Adipocyte (in vitro differentiated cells): ENCODE data around the gene CCNJL.
"Not testable (repeated sequence)": the region's sequence is repeated elsewhere in the genome, so short reads cannot be mapped to it uniquely, and the experiment has no call there.

Experiments
- DNase-seq: peaks from one replicate; pipeline ENCODE4 v3.0.0-alpha.2; 2015; ENCODE audit warnings: low read depth
- H3K27me3 ChIP-seq: replicated peaks from 2 replicates; pipeline ENCODE4 v1.7.0; 2013; ENCODE audit warnings: mild to moderate bottlenecking, low read length, moderate library complexity; ENCODE audit not compliant: control insufficient read depth, insufficient read depth
- H3K36me3 ChIP-seq: 2 replicates; pipeline ENCODE4 v1.7.0; 2013; ENCODE audit warnings: low read length, mild to moderate bottlenecking, moderate library complexity; ENCODE audit not compliant: control insufficient read depth, insufficient read depth, severe bottlenecking
- H3K4me1 ChIP-seq: 2 replicates; pipeline ENCODE4 v1.7.0; 2013; ENCODE audit warnings: mild to moderate bottlenecking, low read length, moderate library complexity; ENCODE audit not compliant: control insufficient read depth, insufficient read depth
- H3K4me3 ChIP-seq: 2 replicates; pipeline ENCODE4 v1.7.0; 2013; ENCODE audit warnings: mild to moderate bottlenecking, low read length, moderate library complexity
- H3K9ac ChIP-seq: 2 replicates; pipeline ENCODE4 v1.7.0; 2013; ENCODE audit warnings: mild to moderate bottlenecking, low read length, moderate library complexity
- H3K9me3 ChIP-seq: 2 replicates; pipeline ENCODE4 v1.7.0; 2013; ENCODE audit warnings: mild to moderate bottlenecking, low read length, moderate library complexity; ENCODE audit not compliant: control insufficient read depth

The CCNJL gene

DNA sequence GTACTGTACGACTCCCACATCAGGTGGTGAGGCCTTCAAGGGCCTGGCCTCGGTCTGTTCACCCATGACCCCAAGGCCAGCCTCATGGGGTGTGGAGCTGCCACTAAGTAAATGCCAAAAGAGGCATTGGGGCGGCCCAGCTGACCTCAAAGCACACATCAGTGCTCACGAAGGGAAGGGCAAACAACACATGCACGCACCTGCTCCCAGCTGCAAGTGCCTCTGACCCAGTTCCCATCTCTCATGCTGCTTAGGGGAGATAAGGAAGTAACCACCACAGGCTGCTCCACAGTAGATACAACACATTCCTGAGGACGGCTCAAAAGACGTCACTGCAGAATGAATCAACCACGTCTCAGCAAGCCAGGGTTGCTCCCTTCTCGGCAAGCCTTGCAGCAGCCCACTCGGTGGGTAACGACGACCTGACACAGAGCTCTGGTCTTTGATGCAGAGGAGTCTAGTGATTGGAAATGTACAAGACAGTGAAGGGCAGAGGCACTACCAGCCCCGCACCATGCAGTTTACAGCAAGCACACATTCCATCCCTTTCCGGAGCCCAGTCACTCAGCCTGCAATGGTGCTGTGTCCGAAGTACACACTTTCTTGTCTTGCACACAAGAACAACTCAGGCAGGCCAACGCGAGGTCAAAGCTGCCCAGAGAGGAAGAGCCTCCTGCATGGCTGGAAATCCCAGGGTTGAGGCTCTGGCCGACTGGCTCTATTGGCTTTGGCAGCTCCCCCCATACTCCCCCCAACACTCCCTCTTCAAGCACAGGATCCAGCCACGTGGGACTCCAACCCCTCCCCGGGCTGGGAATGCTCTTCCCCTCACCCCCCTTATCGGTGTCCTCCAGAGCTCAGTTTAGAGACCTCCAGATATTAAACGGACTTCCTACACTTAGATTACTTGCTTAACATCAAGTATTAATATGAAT is 51.2 kb downstream of the CCNJL start:
- no peak overlapping the region for H3K4me3 ChIP-seq
- no peaks in the 10 kb centered on the region for H3K9me3 ChIP-seq
- peaks cover 18% of the 10 kb centered on the region for H3K27me3 ChIP-seq
- peaks cover 5% of the 10 kb centered on the region for H3K4me1 ChIP-seq
- DNase-seq = no peak
- H3K9ac ChIP-seq = no peak overlapping the region
- no peaks in the 10 kb centered on the region for H3K36me3 ChIP-seq

DNA sequence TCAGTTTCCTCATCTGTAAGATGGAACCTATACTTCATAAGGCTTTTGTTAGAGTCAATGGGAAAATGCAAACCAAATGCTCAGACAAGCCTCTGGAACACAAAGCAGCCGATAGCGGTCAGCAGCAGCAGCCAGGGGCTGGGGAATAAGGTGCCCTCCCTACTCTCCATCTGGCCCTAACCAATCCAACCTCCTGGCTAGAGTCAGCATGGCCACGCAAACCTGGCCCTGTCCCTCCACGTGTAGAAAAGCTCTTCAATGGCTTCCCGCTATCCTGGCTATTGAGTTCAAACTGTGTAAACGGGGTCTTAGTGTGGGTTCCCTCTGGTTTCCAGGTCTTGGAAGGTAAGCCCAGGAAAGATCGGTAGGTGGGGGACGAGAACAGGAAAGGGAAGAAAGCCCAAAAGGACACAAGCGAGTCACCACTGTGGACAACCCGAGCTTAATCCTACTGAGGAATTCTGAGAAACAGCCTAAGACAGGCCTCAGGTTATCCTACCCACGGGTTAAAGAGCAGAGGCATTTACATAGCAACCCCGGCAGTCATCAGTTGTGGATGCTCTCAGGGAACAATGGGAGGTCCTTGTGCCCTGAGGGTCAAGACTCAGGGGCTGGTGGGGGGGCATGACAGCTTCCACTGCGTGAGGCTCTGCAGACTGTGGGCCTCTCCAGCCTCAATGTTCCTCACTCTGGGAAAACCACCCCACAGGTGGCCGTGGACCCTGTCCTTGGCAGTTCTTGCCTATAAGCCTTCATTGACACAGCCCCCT is 52.2 kb downstream of the CCNJL start:
- no peaks in the 10 kb centered on the region for H3K36me3 ChIP-seq
- H3K4me3 ChIP-seq = no peak overlapping the region
- no peaks in the 10 kb centered on the region for H3K9me3 ChIP-seq
- DNase-seq = no peak
- no peak overlapping the region for H3K9ac ChIP-seq
- peaks cover 5% of the 10 kb centered on the region for H3K4me1 ChIP-seq
- H3K27me3 ChIP-seq = peaks cover 18% of the 10 kb centered on the region

DNA sequence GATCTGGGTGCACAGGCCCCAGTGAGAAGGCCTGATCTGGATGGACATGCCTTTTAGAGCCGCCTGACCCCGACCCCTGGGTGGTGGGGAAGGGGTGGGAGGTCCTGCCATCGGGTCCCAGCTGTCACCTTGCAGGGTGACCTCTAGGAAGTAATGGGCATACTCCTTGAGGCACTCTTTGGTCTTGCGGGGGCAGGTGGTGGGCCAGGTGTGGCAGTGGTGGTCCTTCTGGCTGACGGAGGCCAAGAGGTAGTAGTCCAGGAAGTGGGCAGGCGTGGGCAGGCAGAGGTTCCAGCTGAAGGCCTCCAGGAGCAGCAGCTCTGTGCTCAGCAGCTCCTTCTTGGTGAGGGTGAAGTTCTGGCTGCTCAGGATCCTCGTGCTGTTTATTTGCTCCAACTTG is 53.0 kb downstream of the CCNJL start:
- H3K9me3 ChIP-seq = no peaks in the 10 kb centered on the region
- no peak for DNase-seq
- H3K4me3 ChIP-seq = no peak overlapping the region
- peaks cover 18% of the 10 kb centered on the region for H3K27me3 ChIP-seq
- no peaks in the 10 kb centered on the region for H3K36me3 ChIP-seq
- H3K4me1 ChIP-seq = peaks cover 5% of the 10 kb centered on the region
- H3K9ac ChIP-seq = no peak overlapping the region

DNA sequence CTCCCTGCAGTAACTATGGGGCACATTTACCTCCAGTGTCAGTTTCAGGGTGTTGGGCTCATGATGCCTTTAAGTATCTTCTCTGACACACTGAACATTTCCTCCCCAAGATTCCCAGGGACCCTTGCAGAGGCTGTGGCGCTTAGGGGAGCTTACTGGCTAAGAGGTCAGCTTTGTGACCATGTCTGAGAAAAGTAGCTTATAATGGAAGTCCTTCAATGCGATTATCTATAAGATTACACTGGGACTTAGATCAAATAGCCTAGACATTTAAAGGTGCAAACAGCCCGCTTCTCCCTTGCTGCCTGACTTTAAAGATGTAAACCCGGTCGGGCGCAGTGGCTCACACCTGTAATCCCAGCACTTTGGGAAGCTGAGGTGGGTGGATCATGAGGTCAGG is 57.7 kb downstream of the CCNJL start:
- no peak overlapping the region for H3K4me3 ChIP-seq
- no peaks in the 10 kb centered on the region for H3K36me3 ChIP-seq
- H3K27me3 ChIP-seq = peaks cover 21% of the 10 kb centered on the region
- no peak for DNase-seq
- H3K4me1 ChIP-seq = no peaks in the 10 kb centered on the region
- H3K9ac ChIP-seq = no peak overlapping the region
- no peaks in the 10 kb centered on the region for H3K9me3 ChIP-seq

DNA sequence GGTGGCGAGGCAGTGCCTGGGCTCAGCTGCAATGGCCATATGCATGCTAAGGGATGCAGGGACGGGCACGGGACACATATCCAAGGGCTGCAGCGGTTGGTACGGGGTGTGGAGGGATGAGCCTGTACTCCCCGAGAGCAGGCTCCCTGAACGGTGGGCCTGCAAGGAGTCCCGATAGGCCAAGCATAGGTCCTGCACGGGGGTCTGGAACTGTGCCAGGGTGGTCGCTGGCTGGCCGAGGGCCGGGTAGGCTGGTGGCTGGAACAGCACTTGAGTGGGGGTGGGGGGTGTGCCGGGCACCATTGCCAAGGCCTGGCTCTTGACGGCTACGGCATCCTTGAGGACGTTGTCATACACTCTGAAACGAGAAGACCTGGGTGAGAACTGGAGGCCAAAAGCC is 58.9 kb downstream of the CCNJL start:
- DNase-seq = no peak
- Histone ChIP-seq H3K4me1 (no peaks in the 10 kb centered on the region), H3K9me3 (no peaks in the 10 kb centered on the region), H3K4me3 (no peak overlapping the region), H3K9ac (no peak overlapping the region), H3K27me3 (peaks cover 18% of the 10 kb centered on the region), H3K36me3 (no peaks in the 10 kb centered on the region)

DNA sequence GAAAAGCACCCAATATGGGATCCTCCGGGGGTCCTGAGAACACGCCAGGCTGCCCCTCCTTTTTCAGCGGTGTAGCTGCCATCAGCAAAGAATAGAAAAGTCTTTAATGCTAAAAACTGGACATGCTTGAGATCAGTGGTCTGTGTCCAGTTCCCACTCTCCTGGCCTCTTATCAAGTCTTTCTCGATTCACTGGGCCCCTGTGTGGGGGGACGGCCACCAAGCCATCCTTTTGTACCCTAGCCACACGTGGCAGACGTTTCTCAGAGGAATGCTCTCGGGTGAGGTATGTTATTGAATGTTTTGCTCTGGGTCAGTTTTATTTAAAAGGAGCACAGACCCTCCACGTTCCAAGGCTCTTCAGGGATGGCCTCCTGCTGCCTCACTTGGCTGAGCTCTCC is 59.4 kb downstream of the CCNJL start:
- no peak overlapping the region for H3K4me3 ChIP-seq
- peaks cover 18% of the 10 kb centered on the region for H3K27me3 ChIP-seq
- H3K9me3 ChIP-seq = no peaks in the 10 kb centered on the region
- H3K4me1 ChIP-seq = no peaks in the 10 kb centered on the region
- H3K36me3 ChIP-seq = no peaks in the 10 kb centered on the region
- H3K9ac ChIP-seq = no peak overlapping the region
- DNase-seq = no peak

DNA sequence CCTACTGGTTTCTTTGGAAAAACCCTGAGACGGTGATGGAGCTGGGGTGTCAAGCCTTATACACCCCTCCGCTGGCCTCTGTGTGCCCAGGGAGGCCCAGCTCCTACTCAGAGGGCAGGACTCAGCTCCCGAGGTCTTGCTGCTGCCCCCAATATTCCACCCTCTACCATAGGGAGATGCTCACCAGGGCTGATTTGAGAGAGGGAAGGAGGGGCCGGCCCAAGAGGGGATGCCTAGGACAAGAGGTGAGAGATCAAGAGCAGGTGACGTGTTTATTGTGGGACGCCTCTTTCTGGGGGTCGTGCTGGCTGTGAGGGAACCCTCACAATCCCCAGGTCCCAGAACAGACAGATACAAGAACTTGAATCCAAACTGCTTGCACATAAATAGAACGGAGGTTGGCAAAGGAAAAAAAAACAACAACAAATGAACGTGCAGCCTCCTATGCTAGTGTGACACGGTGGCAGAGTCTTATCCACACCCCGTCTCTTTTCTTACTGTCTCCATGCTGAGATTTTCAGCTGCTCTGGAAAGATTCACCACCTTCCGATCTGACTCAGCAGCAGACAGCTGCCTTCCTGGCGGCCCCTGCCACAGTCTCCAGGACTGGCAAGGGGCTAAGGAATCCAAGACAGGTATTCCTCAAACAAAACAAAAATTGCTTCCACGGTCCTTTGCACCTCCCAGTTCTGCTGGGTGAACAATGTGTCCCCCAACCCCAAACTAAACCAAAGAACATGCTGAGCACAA is 60.8 kb downstream of the CCNJL start:
- Histone ChIP-seq H3K9me3 (no peaks in the 10 kb centered on the region), H3K9ac (no peak overlapping the region), H3K4me1 (no peaks in the 10 kb centered on the region), H3K27me3 (peaks cover 18% of the 10 kb centered on the region), H3K36me3 (no peaks in the 10 kb centered on the region), H3K4me3 (no peak overlapping the region)
- DNase-seq = no peak

DNA sequence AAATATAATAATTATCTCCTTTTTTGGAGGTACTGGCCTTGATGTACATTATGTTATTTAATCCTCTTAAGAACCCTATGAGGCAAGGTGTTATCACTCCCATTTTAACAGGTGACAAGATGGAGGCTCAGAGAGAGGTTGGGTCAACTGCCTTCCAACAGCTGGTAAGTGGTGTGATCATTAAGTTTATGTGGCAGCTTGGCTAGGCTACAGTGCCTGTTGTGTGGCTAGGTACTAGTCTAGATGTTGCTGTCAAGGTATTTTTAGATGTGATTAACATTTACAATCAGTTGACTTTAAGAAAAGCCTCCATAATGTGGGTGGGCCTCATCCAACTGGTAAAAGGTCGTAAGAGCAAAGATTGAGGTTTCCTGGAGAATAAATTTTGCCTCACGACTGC is 61.5 kb downstream of the CCNJL start:
- Histone ChIP-seq H3K4me3 (no peak overlapping the region), H3K4me1 (no peaks in the 10 kb centered on the region), H3K9me3 (no peaks in the 10 kb centered on the region), H3K9ac (no peak overlapping the region), H3K27me3 (peaks cover 18% of the 10 kb centered on the region), H3K36me3 (no peaks in the 10 kb centered on the region)
- DNase-seq = no peak

DNA sequence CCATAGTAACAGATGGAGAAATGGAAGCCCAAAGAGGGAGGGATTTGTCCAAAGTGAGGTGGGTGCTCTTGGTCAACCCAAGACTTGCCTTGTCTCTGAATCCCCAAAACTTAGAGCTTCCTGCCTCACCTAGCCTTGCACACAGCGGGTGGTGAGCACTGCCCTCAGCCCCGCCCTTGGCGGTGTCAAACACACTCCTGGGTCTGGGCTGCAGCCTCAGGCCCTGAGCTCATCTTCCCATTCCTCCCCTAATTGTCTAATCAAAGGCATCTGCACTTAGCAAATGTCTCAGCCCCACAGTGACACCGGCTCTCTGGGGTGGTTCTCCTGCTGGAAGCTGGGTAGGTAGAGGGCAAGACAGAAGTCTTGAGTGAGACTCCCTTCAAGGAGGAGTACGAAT is 62.1 kb downstream of the CCNJL start:
- H3K36me3 ChIP-seq = no peaks in the 10 kb centered on the region
- H3K4me1 ChIP-seq = no peaks in the 10 kb centered on the region
- no peak overlapping the region for H3K9ac ChIP-seq
- DNase-seq = no peak
- no peaks in the 10 kb centered on the region for H3K9me3 ChIP-seq
- peaks cover 22% of the 10 kb centered on the region for H3K27me3 ChIP-seq
- H3K4me3 ChIP-seq = no peak overlapping the region

DNA sequence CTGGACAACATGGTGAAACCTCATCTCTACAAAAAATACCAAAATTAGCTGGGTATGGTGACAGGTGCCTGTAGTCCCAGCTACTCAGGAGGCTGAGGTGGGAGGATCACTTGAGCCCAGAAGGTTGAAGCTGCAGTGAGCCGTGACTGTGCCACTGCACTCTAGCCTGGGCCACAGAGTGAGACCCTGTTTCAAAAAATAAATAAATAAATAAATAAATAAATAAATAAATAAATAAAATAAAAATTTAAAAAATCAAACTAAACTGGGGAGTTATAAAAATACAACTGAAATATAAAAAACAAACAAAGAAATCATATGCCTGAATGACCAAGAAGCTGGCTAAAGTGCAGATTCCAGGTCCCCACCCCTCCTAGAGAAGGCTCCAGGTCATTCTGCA is 62.8 kb downstream of the CCNJL start:
- not testable (repeated sequence) for H3K9ac ChIP-seq, H3K4me1 ChIP-seq, H3K36me3 ChIP-seq, DNase-seq, H3K9me3 ChIP-seq, H3K4me3 ChIP-seq
- peaks cover 23% of the 10 kb centered on the region for H3K27me3 ChIP-seq

DNA sequence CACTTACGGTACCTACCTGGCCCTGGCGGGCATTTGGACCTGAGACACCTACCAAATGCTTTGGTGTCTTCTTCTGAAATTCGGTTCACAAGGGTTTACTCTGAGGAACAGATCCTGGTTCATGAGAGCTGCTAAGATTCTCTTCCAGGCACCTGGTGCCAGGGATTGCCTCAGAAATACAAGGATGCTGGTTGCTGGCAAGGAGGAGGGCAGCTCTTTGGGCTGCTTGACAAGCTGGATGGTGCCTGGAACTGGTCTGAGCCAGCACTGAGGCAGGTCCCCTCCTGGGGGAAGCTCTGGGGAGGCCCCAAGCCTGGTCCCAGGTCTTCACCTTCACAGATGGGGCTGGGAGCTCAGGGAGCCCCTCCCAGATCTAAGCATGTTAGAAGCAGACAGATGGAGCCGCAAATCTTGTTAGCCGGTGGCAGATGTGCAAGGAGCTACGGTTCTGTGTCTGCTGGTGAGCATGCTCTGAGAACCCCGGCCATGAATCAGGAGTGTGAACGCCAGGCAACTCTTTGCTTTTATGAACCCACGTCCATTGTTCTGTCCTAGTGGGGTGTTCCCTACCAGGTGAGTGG is 66.8 kb downstream of the CCNJL start:
- no peak overlapping the region for H3K4me3 ChIP-seq
- DNase-seq = no peak
- no peaks in the 10 kb centered on the region for H3K9me3 ChIP-seq
- peaks cover 9% of the 10 kb centered on the region for H3K27me3 ChIP-seq
- no peaks in the 10 kb centered on the region for H3K36me3 ChIP-seq
- no peaks in the 10 kb centered on the region for H3K4me1 ChIP-seq
- H3K9ac ChIP-seq = no peak overlapping the region
